ENCODE results near the gene MRPL4. TPM values are rescaled to one million over a fixed set of nuclear protein-coding genes. Genes with fewer than 3 reads are reported as not detected.
"Not testable (repeated sequence)": the region's sequence is repeated elsewhere in the genome, so short reads cannot be mapped to it uniquely, and the experiment has no call there.

The MRPL4 gene
- total and polyA plus RNA-seq, 2 experiments from 2014 or later: 78.5 to 129 TPM

- H3K27ac ChIP-seq: no peak overlapping the region
- H3K9me3 ChIP-seq (ENCODE audit: low read depth): no peaks in the 10 kb centered on the region
- no peak overlapping the region for H3K4me3 ChIP-seq
- DNase-seq (ENCODE audit: low read depth in 1 of 2, low spot score in 1 of 2): no peak
- no peaks in the 10 kb centered on the region for H3K4me1 ChIP-seq (ENCODE audit: low read depth)
- TF ChIP-seq CTCF (IDR thresholded peaks at IDR 0.05; ENCODE audit: low read depth, low read length): no peak
- no peaks in the 10 kb centered on the region for H3K36me3 ChIP-seq
- H3K27me3 ChIP-seq: peaks cover under 1% of the 10 kb centered on the region
Measured at GRCh38 chr19:10277795-10278589, 26.0 kb downstream of the MRPL4 start.

- no peaks in the 10 kb centered on the region for H3K4me1 ChIP-seq (ENCODE audit: low read depth)
- no peaks in the 10 kb centered on the region for H3K36me3 ChIP-seq
- no peaks in the 10 kb centered on the region for H3K27me3 ChIP-seq
- no peak overlapping the region for H3K4me3 ChIP-seq
- DNase-seq (ENCODE audit: low read depth in 1 of 2, low spot score in 1 of 2): no peak
- TF ChIP-seq CTCF (IDR thresholded peaks at IDR 0.05; ENCODE audit: low read depth, low read length): no peak
- no peaks in the 10 kb centered on the region for H3K9me3 ChIP-seq (ENCODE audit: low read depth)
- H3K27ac ChIP-seq: no peak overlapping the region
Measured at GRCh38 chr19:10278935-10279334, 26.9 kb downstream of the MRPL4 start.

GRCh38 chr19:10279737-10280442 is 27.9 kb downstream of the MRPL4 start:
- DNase-seq (ENCODE audit: low read depth in 1 of 2, low spot score in 1 of 2): no peak
- Histone ChIP-seq H3K4me1 (ENCODE audit: low read depth) (no peaks in the 10 kb centered on the region), H3K27ac (no peak overlapping the region), H3K36me3 (no peaks in the 10 kb centered on the region), H3K27me3 (no peaks in the 10 kb centered on the region), H3K9me3 (ENCODE audit: low read depth) (no peaks in the 10 kb centered on the region), H3K4me3 (no peak overlapping the region)
- no peak for TF ChIP-seq CTCF (IDR thresholded peaks at IDR 0.05; ENCODE audit: low read depth, low read length)

- H3K27me3 ChIP-seq; H3K27ac ChIP-seq; H3K4me1 ChIP-seq (ENCODE audit: low read depth); DNase-seq (ENCODE audit: low read depth in 1 of 2, low spot score in 1 of 2); H3K4me3 ChIP-seq; H3K9me3 ChIP-seq (ENCODE audit: low read depth); H3K36me3 ChIP-seq: not testable (repeated sequence)
Measured at GRCh38 chr19:10282043-10282442, 30.0 kb downstream of the MRPL4 start.

GRCh38 chr19:10283301-10284064 is 31.5 kb downstream of the MRPL4 start:
- no peak overlapping the region for H3K27ac ChIP-seq
- H3K36me3 ChIP-seq: no peaks in the 10 kb centered on the region
- no peak for DNase-seq (ENCODE audit: low read depth in 1 of 2, low spot score in 1 of 2)
- H3K4me3 ChIP-seq: no peak overlapping the region
- H3K27me3 ChIP-seq: peaks cover 15% of the 10 kb centered on the region
- no peak for TF ChIP-seq CTCF (IDR thresholded peaks at IDR 0.05; ENCODE audit: low read depth, low read length)
- H3K4me1 ChIP-seq (ENCODE audit: low read depth): no peaks in the 10 kb centered on the region
- no peaks in the 10 kb centered on the region for H3K9me3 ChIP-seq (ENCODE audit: low read depth)
